ENCODE data around the gene BUD31.

Gene BUD31

DNA sequence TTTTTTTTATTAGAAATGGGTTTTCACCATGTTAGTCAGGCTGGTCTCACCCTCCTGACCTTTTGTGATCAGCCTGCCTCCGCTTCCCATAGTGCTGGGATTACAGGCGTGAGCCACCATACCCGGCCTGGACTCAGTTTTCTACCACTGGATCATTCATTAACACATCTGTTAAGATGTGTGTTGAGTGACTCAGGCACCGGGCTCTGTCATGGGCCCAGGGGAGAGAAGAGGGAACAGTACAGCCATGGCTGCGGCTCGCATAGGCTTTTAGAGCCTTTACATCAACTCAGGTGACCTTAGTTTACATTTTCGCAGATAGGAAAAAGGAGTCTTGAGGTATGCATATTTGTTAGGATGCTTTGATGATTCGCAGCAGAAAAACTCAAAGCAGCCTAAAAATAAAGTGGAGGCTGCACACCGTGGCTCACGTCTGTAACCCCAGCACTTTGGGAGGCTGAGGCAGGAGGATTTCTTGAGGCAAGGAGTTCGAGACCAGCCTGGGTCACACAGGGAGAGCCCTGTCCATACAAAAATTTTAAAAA is 37.3 kb upstream of the BUD31 start:
- Histone ChIP-seq H2AK5ac (ENCODE audit: low read length) (no peak overlapping the region), H2BK12ac (ENCODE audit: low read length) (no peak overlapping the region), H3K23ac (ENCODE audit: low read length) (no peak overlapping the region)

GRCh38 chr7:99372275-99373090 is 36.3 kb upstream of the BUD31 start:
- Histone ChIP-seq H3K4me3 (ENCODE audit: low read depth, low read length) (no peak overlapping the region), H3K4me2 (ENCODE audit: low read length) (peak overlapping the region; percentile 22), H2BK5ac (ENCODE audit: low read depth, low read length, poor library complexity) (no peak overlapping the region), H3K9me3 (ENCODE audit: insufficient read depth, low read depth, low read length) (peaks cover 1% of the 10 kb centered on the region), H2AFZ (ENCODE audit: insufficient read depth, low read length, poor library complexity) (no peak overlapping the region), H3K27me3 (ENCODE audit: insufficient read depth, low read length) (no peaks in the 10 kb centered on the region), H3K14ac (ENCODE audit: low read length) (no peak overlapping the region), H3K4me1 (ENCODE audit: control insufficient read depth in 1 of 2, insufficient read depth in 2 of 2, low read length in 2 of 2) (peaks cover 3 to 6% of the 10 kb centered on the region in 2 experiments), H4K91ac (ENCODE audit: low read depth, low read length) (no peak overlapping the region), H3K27ac (ENCODE audit: low read depth, low read length) (peak overlapping the region; percentile 28), H2AK5ac (ENCODE audit: low read length) (no peak overlapping the region), H3K79me1 (ENCODE audit: low read length) (peaks cover 8% of the 10 kb centered on the region), H2BK120ac (ENCODE audit: insufficient read depth, low read length, poor library complexity) (no peak overlapping the region), H3K36me3 (ENCODE audit: control insufficient read depth in 1 of 2, insufficient read depth in 2 of 2, low read length in 2 of 2) (peaks cover 4 to 6% of the 10 kb centered on the region in 2 experiments), H2BK12ac (ENCODE audit: low read length) (no peak overlapping the region), H4K8ac (ENCODE audit: low read depth, low read length) (peak overlapping the region; percentile 56), H3K4ac (ENCODE audit: low read depth, low read length) (no peak overlapping the region), H4K12ac (ENCODE audit: low read depth, low read length) (no peak overlapping the region), H3K23ac (ENCODE audit: low read length) (no peak overlapping the region), H3K18ac (ENCODE audit: low read length) (no peak overlapping the region), H3K9ac (ENCODE audit: low read length) (no peak overlapping the region), H3K79me2 (ENCODE audit: control insufficient read depth, insufficient read depth, low read length, poor library complexity) (peaks cover 4% of the 10 kb centered on the region)
- no CpG with 5 or more reads among the region's 21 CpGs for WGBS (ENCODE audit: extremely low coverage, insufficient coverage, insufficient read length)
- DNase-seq, result peak; percentile 88 to 93

More for the DNA sequence above, 37.3 kb upstream of the BUD31 start:
- Histone ChIP-seq H3K4me1 (ENCODE audit: control insufficient read depth in 1 of 2, insufficient read depth in 2 of 2, low read length in 2 of 2) (peaks cover 3 to 6% of the 10 kb centered on the region in 2 experiments), H3K9me3 (ENCODE audit: insufficient read depth, low read depth, low read length) (peaks cover 1% of the 10 kb centered on the region), H3K79me1 (ENCODE audit: low read length) (peaks cover 8% of the 10 kb centered on the region), H4K8ac (ENCODE audit: low read depth, low read length) (no peak overlapping the region), H4K91ac (ENCODE audit: low read depth, low read length) (no peak overlapping the region), H3K4ac (ENCODE audit: low read depth, low read length) (no peak overlapping the region), H4K12ac (ENCODE audit: low read depth, low read length) (no peak overlapping the region), H2AFZ (ENCODE audit: insufficient read depth, low read length, poor library complexity) (no peak overlapping the region), H3K18ac (ENCODE audit: low read length) (no peak overlapping the region), H2BK5ac (ENCODE audit: low read depth, low read length, poor library complexity) (no peak overlapping the region), H3K27me3 (ENCODE audit: insufficient read depth, low read length) (no peaks in the 10 kb centered on the region), H3K36me3 (ENCODE audit: control insufficient read depth in 1 of 2, insufficient read depth in 2 of 2, low read length in 2 of 2) (peaks cover 9 to 11% of the 10 kb centered on the region in 2 experiments), H3K14ac (ENCODE audit: low read length) (no peak overlapping the region), H2BK120ac (ENCODE audit: insufficient read depth, low read length, poor library complexity) (no peak overlapping the region), H3K9ac (ENCODE audit: low read length) (no peak overlapping the region), H3K4me3 (ENCODE audit: low read depth, low read length) (no peak overlapping the region), H3K27ac (ENCODE audit: low read depth, low read length) (no peak overlapping the region), H3K4me2 (ENCODE audit: low read length) (no peak overlapping the region), H3K79me2 (ENCODE audit: control insufficient read depth, insufficient read depth, low read length, poor library complexity) (peaks cover 4% of the 10 kb centered on the region)
- peak; percentile 90 to 92 for DNase-seq
- WGBS (ENCODE audit: extremely low coverage, insufficient coverage, insufficient read length), result no CpG with 5 or more reads among the region's 11 CpGs

- Histone ChIP-seq H3K27ac (ENCODE audit: low read depth, low read length) (peak overlapping the region; percentile 78), H3K4me2 (ENCODE audit: low read length) (peak overlapping the region; percentile 88), H3K9ac (ENCODE audit: low read length) (no peak overlapping the region), H4K12ac (ENCODE audit: low read depth, low read length) (no peak overlapping the region), H2BK120ac (ENCODE audit: insufficient read depth, low read length, poor library complexity) (no peak overlapping the region), H2BK5ac (ENCODE audit: low read depth, low read length, poor library complexity) (no peak overlapping the region), H3K4me1 (ENCODE audit: control insufficient read depth in 1 of 2, insufficient read depth in 2 of 2, low read length in 2 of 2) (peaks cover 3 to 6% of the 10 kb centered on the region in 2 experiments), H3K27me3 (ENCODE audit: insufficient read depth, low read length) (no peaks in the 10 kb centered on the region), H2AK5ac (ENCODE audit: low read length) (peak overlapping the region; percentile 35), H3K14ac (ENCODE audit: low read length) (no peak overlapping the region), H4K8ac (ENCODE audit: low read depth, low read length) (peak overlapping the region; percentile 37), H3K9me3 (ENCODE audit: insufficient read depth, low read depth, low read length) (peaks cover 1% of the 10 kb centered on the region), H2AFZ (ENCODE audit: insufficient read depth, low read length, poor library complexity) (peak overlapping the region; percentile 97), H3K4me3 (ENCODE audit: low read depth, low read length) (peak overlapping the region; percentile 83), H2BK12ac (ENCODE audit: low read length) (no peak overlapping the region), H3K18ac (ENCODE audit: low read length) (peak overlapping the region; percentile 75), H4K91ac (ENCODE audit: low read depth, low read length) (peak overlapping the region; percentile 32), H3K36me3 (ENCODE audit: control insufficient read depth in 1 of 2, insufficient read depth in 2 of 2, low read length in 2 of 2) (peaks cover 9 to 11% of the 10 kb centered on the region in 2 experiments), H3K79me2 (ENCODE audit: control insufficient read depth, insufficient read depth, low read length, poor library complexity) (peaks cover 4% of the 10 kb centered on the region), H3K23ac (ENCODE audit: low read length) (no peak overlapping the region), H3K79me1 (ENCODE audit: low read length) (peaks cover 8% of the 10 kb centered on the region), H3K4ac (ENCODE audit: low read depth, low read length) (no peak overlapping the region)
- peak in 1 of 2 donors; percentile 31 for DNase-seq
- whole genome bisulfite sequencing (ENCODE audit: extremely low coverage, insufficient coverage, insufficient read length), result no CpG with 5 or more reads among the region's 41 CpGs
These were observed 35.4 kb upstream of the BUD31 start for GRCh38 chr7:99373091-99374066.
